Common myeloid progenitor, CD34-positive (primary cell): ENCODE results near the gene TMEM88.

Experiments used
- CTCF ChIA-PET: fragments of 350-600 bp; sonication (Branson Sonifier 250); formaldehyde crosslinking; loops from one replicate; lab custom pipeline; 2021; ENCODE audit warnings: antibody characterized with exemption; lab: Charles Lee
- POLR2A ChIA-PET: fragments of 350-600 bp; sonication (Branson Sonifier 250); formaldehyde crosslinking; loops from one replicate; lab custom pipeline; 2021; ENCODE audit warnings: antibody characterized with exemption; lab: Charles Lee
- DNase-seq, 3 donors: peaks; one replicate each; pipeline versions ENCODE4 v3.0.0 to v3.0.0-alpha.2; 2013
- H3K27ac ChIP-seq, 2 experiments: 1 replicate in 1 of 2; 2 replicates in 1 of 2; pipeline ENCODE4 v1.7.0; 2013; ENCODE audit warnings: inconsistent platforms in 2 of 2, low read length in 2 of 2, mild to moderate bottlenecking in 2 of 2, low read depth in 1 of 2, moderate library complexity in 1 of 2; ENCODE audit not compliant: severe bottlenecking in 2 of 2, insufficient read depth in 1 of 2, poor library complexity in 1 of 2
- H3K27me3 ChIP-seq, 5 experiments: replicated peaks in 2 of 5; 1 replicate in 3 of 5; 2 replicates in 2 of 5; pipeline versions ENCODE4 v1.6.1 to v1.7.0; 2013; ENCODE audit warnings: low read length in 4 of 5, mild to moderate bottlenecking in 2 of 5, moderate library complexity in 2 of 5, inconsistent platforms in 1 of 5; ENCODE audit not compliant: insufficient read depth in 5 of 5, control insufficient read depth in 4 of 5
- H3K36me3 ChIP-seq, 4 experiments: 1 replicate in 2 of 4; 2 replicates in 2 of 4; pipeline versions ENCODE4 v1.6.1 to v1.7.0; 2013; ENCODE audit warnings: low read length in 3 of 4, control low read depth in 1 of 4, mild to moderate bottlenecking in 1 of 4; ENCODE audit not compliant: control insufficient read depth in 4 of 4, insufficient read depth in 4 of 4
- H3K4me1 ChIP-seq, 4 experiments: 1 replicate in 3 of 4; 2 replicates in 1 of 4; pipeline versions ENCODE4 v1.6.1 to v1.7.1; 2013; ENCODE audit warnings: low read length in 3 of 4, mild to moderate bottlenecking in 3 of 4, control low read depth in 1 of 4, inconsistent platforms in 1 of 4, moderate library complexity in 1 of 4; ENCODE audit not compliant: control insufficient read depth in 4 of 4, insufficient read depth in 4 of 4; ENCODE audit errors: control extremely low read depth in 1 of 4
- H3K4me3 ChIP-seq, 7 experiments: 1 replicate in 4 of 7; 2 replicates in 3 of 7; pipeline versions ENCODE4 v1.5.1 to v1.7.0; 2013; ENCODE audit warnings: mild to moderate bottlenecking in 7 of 7, low read length in 6 of 7, moderate library complexity in 6 of 7, inconsistent platforms in 2 of 7, low read depth in 2 of 7, control low read depth in 1 of 7; ENCODE audit not compliant: insufficient read depth in 4 of 7, control insufficient read depth in 1 of 7; ENCODE audit errors: extremely low read depth in 1 of 7
- H3K9me3 ChIP-seq, 5 experiments: 1 replicate in 4 of 5; 2 replicates in 1 of 5; pipeline versions ENCODE4 v1.6.1 to v1.7.1; 2013; ENCODE audit warnings: low read length in 4 of 5, mild to moderate bottlenecking in 2 of 5, inconsistent platforms in 1 of 5, low read depth in 1 of 5, moderate library complexity in 1 of 5; ENCODE audit not compliant: control insufficient read depth in 4 of 5, insufficient read depth in 2 of 5; ENCODE audit errors: control extremely low read depth in 1 of 5
- WGBS: methylation state at CpG from one replicate; pipeline ENCODE4 v1.1.5; 2013; ENCODE audit not compliant: insufficient coverage; 5-methylcytosine and 5-hydroxymethylcytosine counted together

Gene TMEM88

DNA sequence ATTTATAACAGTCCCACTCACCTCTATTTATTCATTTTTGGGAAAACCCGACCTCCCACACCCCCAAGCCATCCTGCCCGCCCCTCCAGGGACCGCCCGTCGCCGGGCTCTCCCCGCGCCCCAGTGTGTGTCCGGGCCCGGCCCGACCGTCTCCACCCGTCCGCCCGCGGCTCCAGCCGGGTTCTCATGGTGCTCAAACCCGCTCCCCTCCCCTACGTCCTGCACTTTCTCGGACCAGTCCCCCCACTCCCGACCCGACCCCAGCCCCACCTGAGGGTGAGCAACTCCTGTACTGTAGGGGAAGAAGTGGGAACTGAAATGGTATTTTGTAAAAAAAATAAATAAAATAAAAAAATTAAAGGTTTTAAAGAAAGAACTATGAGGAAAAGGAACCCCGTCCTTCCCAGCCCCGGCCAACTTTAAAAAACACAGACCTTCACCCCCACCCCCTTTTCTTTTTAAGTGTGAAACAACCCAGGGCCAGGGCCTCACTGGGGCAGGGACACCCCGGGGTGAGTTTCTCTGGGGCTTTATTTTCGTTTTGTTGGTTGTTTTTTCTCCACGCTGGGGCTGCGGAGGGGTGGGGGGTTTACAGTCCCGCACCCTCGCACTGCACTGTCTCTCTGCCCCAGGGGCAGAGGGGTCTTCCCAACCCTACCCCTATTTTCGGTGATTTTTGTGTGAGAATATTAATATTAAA, 638 bp upstream of the TMEM88 start:
- H3K4me1 ChIP-seq, result peaks cover 5 to 49% (median 42%) of the 10 kb centered on the region in 4 experiments
- H3K27me3 ChIP-seq, result no peaks in the 10 kb centered on the region
- WGBS, result 94% methylated on average over 8 of the region's 31 CpGs
- H3K36me3 ChIP-seq, result peaks cover 5 to 53% (median 35%) of the 10 kb centered on the region in 4 experiments
- H3K9me3 ChIP-seq, result no peaks in the 10 kb centered on the region
- no peak overlapping the region for H3K4me3 ChIP-seq
- ChIA-PET POLR2A (interaction anchor here (0.9 kb wide), 1 partner anchor 9 kb away, joined by 5 read pairs; no protein-coding TSS in a partner anchor), CTCF (interaction anchor here (0.9 to 4.5 kb wide), 2 partner anchors 15 to 31 kb away, joined by 3 to 29 read pairs; no protein-coding TSS in a partner anchor)
- DNase-seq, result no peak
- no peak overlapping the region for H3K27ac ChIP-seq

GRCh38 chr17:7855660-7856010, 769 bp downstream of the TMEM88 start:
- POLR2A ChIA-PET, result interaction anchor here (0.6 to 2.6 kb wide), 5 partner anchors 11 to 60 kb away, joined by 4 to 16 read pairs (median 7); partner anchors contain the start of gene RNF227
- peaks cover 2 to 48% (median 25%) of the 10 kb centered on the region in 4 experiments for H3K36me3 ChIP-seq
- CTCF ChIA-PET, result interaction anchor here (0.6 to 3.1 kb wide), 4 partner anchors 11 to 57 kb away, joined by 3 to 16 read pairs (median 8); no protein-coding TSS in a partner anchor
- WGBS, result 45% methylated on average over 8 of the region's 15 CpGs
- peak overlapping the region; percentile 34 to 88 for H3K27ac ChIP-seq
- no peaks in the 10 kb centered on the region for H3K9me3 ChIP-seq
- peaks cover 5 to 51% (median 43%) of the 10 kb centered on the region in 4 experiments for H3K4me1 ChIP-seq
- peak overlapping the region in 4 of 7 experiments; percentile 53 to 89 (median 85) for H3K4me3 ChIP-seq
- no peaks in the 10 kb centered on the region for H3K27me3 ChIP-seq
- no peak for DNase-seq

- H3K4me3 ChIP-seq, result peak overlapping the region; percentile 56 to 93 (median 86)
- CTCF ChIA-PET, result interaction anchor here (0.6 to 3.1 kb wide), 11 partner anchors 12 to 158 kb away, joined by 3 to 16 read pairs (median 6); no protein-coding TSS in a partner anchor
- no peaks in the 10 kb centered on the region for H3K9me3 ChIP-seq
- peak; percentile 87 to 98 (median 95) for DNase-seq
- under 1% methylated on average over 17 of the region's 29 CpGs for WGBS
- peaks cover 5 to 50% (median 42%) of the 10 kb centered on the region in 4 experiments for H3K4me1 ChIP-seq
- no peaks in the 10 kb centered on the region for H3K27me3 ChIP-seq
- POLR2A ChIA-PET, result interaction anchor here (0.6 to 2.6 kb wide), 10 partner anchors 11 to 284 kb away, joined by 3 to 31 read pairs (median 6); partner anchors contain the start of genes CHD3 and RNF227
- H3K36me3 ChIP-seq, result peaks cover 3 to 47% (median 24%) of the 10 kb centered on the region in 4 experiments
- peak overlapping the region; percentile 88 to 93 for H3K27ac ChIP-seq
Observed at GRCh38 chr17:7856011-7856810, 1.3 kb downstream of the TMEM88 start.

GRCh38 chr17:7856811-7857712, 2.2 kb downstream of the TMEM88 start, which contains the start of gene NAA38:
NAA38 (minus strand) TSS chr17:7857559; CDS start chr17:7857463, 96 bp downstream.
- WGBS, result 0% methylated on average over 62 of the region's 64 CpGs
- POLR2A ChIA-PET, result interaction anchor here (0.7 to 2.6 kb wide), 14 partner anchors 12 to 284 kb away, joined by 3 to 31 read pairs (median 4); partner anchors contain the start of genes CHD3, KDM6B and RNF227
- Histone ChIP-seq H3K27ac (peak within 1 kb of the TSS; percentile 88 to 93), H3K27me3 (no peaks in the 10 kb centered on the region), H3K4me3 (peak within 1 kb of the TSS; percentile 56 to 93 (median 86)), H3K9me3 (no peaks in the 10 kb centered on the region), H3K36me3 (peaks cover 7 to 48% (median 25%) of the 10 kb centered on the region in 4 experiments), H3K4me1 (peaks cover 5 to 43% (median 38%) of the 10 kb centered on the region in 4 experiments)
- peak; percentile 99 to 100 (median 100) for DNase-seq
- CTCF ChIA-PET, result interaction anchor here (0.6 to 3.1 kb wide), 17 partner anchors 10 to 170 kb away, joined by 3 to 16 read pairs (median 5); partner anchors contain the start of genes CHD3 and TP53

DNA sequence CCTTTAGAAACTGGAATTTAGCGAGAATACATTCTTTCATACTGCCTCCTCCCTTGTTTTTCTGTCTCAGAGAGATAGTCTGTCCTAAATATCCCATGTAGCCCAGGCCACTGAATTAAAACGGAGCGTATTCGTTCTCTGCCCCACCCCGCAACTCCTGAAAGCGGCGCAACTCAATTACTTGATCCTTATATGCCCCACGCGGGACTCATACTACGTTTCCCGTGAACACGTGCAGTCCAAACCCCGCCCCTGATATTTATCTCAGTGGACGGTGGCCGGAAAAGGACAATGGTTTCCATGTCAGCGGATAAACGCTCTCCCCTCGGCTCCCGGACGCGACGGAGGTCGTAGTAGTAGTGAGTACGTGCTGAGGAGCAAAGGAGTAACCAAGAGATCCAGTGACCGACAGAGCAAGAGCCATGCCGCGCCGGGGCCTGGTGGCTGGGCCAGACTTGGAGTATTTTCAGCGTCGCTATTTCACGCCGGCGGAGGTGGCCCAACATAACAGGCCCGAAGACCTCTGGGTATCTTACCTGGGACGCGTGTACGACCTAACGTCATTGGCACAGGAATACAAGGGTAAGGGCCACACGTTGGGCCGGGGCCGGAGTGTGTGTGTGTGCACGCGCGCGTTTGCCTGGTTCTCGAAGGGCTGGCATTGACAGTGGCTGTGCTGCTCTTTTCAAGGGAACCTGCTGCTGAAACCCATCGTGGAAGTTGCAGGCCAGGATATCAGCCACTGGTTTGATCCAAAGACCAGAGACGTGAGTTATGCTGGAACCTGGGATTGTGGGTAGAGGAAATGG, 3.1 kb downstream of the TMEM88 start, which contains the start of gene CYB5D1:
TSS of gene CYB5D1 (plus strand) at position 291 of the 809 bp plus-strand sequence. CDS start at position 423, 132 bp downstream.
- CTCF ChIA-PET, result interaction anchor here (0.6 to 14.9 kb wide), 16 partner anchors 9 to 170 kb away, joined by 3 to 316 read pairs (median 6); partner anchors contain the start of genes CHD3 and TP53

More for the DNA sequence above, 3.1 kb downstream of the TMEM88 start, which contains the start of gene CYB5D1:
- no peaks in the 10 kb centered on the region for H3K9me3 ChIP-seq
- H3K27me3 ChIP-seq, result no peaks in the 10 kb centered on the region
- H3K4me3 ChIP-seq, result peak within 1 kb of the TSS; percentile 56 to 93 (median 86)
- WGBS, result 4% methylated on average over 47 of the region's 48 CpGs
- H3K27ac ChIP-seq, result peak within 1 kb of the TSS; percentile 88 to 93
- peak; percentile 95 to 97 (median 97) for DNase-seq
- peaks cover 7 to 41% (median 20%) of the 10 kb centered on the region in 4 experiments for H3K36me3 ChIP-seq
- peaks cover 5 to 38% (median 37%) of the 10 kb centered on the region in 4 experiments for H3K4me1 ChIP-seq
- POLR2A ChIA-PET, result interaction anchor here (0.7 to 2.6 kb wide), 12 partner anchors 10 to 283 kb away, joined by 3 to 31 read pairs (median 3); partner anchors contain the start of genes CHD3 and KDM6B
